Activated T-cell treated with anti-CD3 and anti-CD28 coated beads for 1 hour (primary cell): ENCODE results near the gene KCNH2.
"Not testable (repeated sequence)": the region's sequence is repeated elsewhere in the genome, so short reads cannot be mapped to it uniquely, and the experiment has no call there.

Experiments used
- DNase-seq: peaks from one replicate; pipeline ENCODE4 v3.0.0-alpha.2; 2020; ENCODE audit warnings: low read depth

KCNH2 gene

GRCh38 chr7:150978126-150978789, at the start of gene KCNH2:
KCNH2 (minus strand) TSS chr7:150978321; CDS start chr7:150977913, 408 bp downstream.
- DNase-seq, result no peak

GRCh38 chr7:151027728-151028130, 49.6 kb upstream of the KCNH2 start:
- DNase-seq, result not testable (repeated sequence)

- DNase-seq, result not testable (repeated sequence)
Observed at GRCh38 chr7:151026771-151027727, 48.9 kb upstream of the KCNH2 start.

- no peak for DNase-seq
Observed at GRCh38 chr7:151025924-151026671, 48.0 kb upstream of the KCNH2 start.

GRCh38 chr7:151024435-151025056, 46.4 kb upstream of the KCNH2 start, which contains the start of gene ATG9B:
ATG9B (minus strand) TSS chr7:151024494; CDS start chr7:151024423, 71 bp downstream.
- no peak for DNase-seq

GRCh38 chr7:151023232-151023631, 45.1 kb upstream of the KCNH2 start:
- no peak for DNase-seq

- DNase-seq, result no peak
Observed at GRCh38 chr7:151020231-151020630, 42.1 kb upstream of the KCNH2 start.

GRCh38 chr7:151019130-151019447, 41.0 kb upstream of the KCNH2 start:
- DNase-seq, result no peak

GRCh38 chr7:151018421-151019129, 40.5 kb upstream of the KCNH2 start:
- DNase-seq, result no peak

GRCh38 chr7:151017953-151018420, 39.9 kb upstream of the KCNH2 start:
- peak; percentile 77 for DNase-seq

- DNase-seq, result no peak
Observed at GRCh38 chr7:151017370-151017952, 39.3 kb upstream of the KCNH2 start.

- DNase-seq, result no peak
Observed at GRCh38 chr7:151016942-151017341, 38.8 kb upstream of the KCNH2 start.

GRCh38 chr7:151016505-151016904, 38.4 kb upstream of the KCNH2 start:
- DNase-seq, result no peak

- DNase-seq, result no peak
Observed at GRCh38 chr7:151015967-151016366, 37.8 kb upstream of the KCNH2 start.

- DNase-seq, result no peak
Observed at GRCh38 chr7:151014950-151015349, 36.8 kb upstream of the KCNH2 start.

- peak; percentile 81 for DNase-seq
Observed at GRCh38 chr7:151013733-151014497, 35.8 kb upstream of the KCNH2 start.

- DNase-seq, result no peak
Observed at GRCh38 chr7:151013356-151013732, 35.2 kb upstream of the KCNH2 start.

- no peak for DNase-seq
Observed at GRCh38 chr7:151012911-151013347, 34.8 kb upstream of the KCNH2 start.

GRCh38 chr7:151012031-151012692, 34.0 kb upstream of the KCNH2 start:
- DNase-seq, result no peak
